ENCODE data around the gene KLHDC3. TPM values are rescaled to one million over a fixed set of nuclear protein-coding genes. Genes with fewer than 3 reads are reported as not detected.

Gene KLHDC3
- total and polyA plus RNA-seq, 2 experiments from 2014 or later: 88.2 to 184 TPM

DNA sequence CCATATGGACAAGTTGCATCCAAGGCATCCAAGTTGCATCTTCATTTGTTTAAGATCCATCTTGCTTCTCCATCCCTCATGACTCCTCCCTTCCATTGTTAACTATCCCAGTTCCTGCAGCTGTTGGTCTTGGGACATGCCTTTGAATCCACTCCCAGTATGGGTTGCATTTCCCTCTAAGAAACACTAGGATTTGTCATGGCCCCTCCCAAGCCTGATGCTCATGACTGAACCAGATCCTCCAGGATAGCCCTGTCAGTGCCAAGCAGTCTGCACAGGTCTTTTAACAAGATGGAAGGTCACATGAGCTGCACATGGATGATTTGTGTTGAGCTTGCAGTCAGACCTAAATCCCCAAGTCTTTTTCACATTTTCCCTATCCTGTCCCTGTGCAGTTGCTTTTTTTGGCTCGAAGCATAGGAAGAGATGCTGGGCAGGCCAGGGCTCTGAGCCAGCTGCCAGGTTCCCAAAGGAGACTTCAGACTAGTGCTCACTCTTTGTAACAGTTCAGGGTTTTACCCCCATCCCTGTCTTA lies 25.5 kb upstream of the KLHDC3 start:
- Mint-ChIP-seq H3K4me3 (no peak overlapping the region), H3K36me3 (ENCODE audit: low read depth) (peaks cover 19% of the 10 kb centered on the region; the same call in 2 of the 3 replicates), H3K27ac (no peak overlapping the region), H3K4me1 (peaks cover 18% of the 10 kb centered on the region), H3K9me3 (no peaks in the 10 kb centered on the region), H3K27me3 (ENCODE audit: insufficient read depth, low read depth, poor library complexity) (peaks cover 8% of the 10 kb centered on the region)
- H2AFZ ChIP-seq: no peak overlapping the region
- 0 out of 2 replicates have a peak, but pooled peaks cover 4% of the 10 kb centered on the region for H3F3A ChIP-seq (replicated peaks; ENCODE audit: low read depth)
- peak; percentile 7 for DNase-seq (ENCODE audit: low spot score)
- H3K4me1 ChIP-seq (ENCODE audit: insufficient read depth): peaks cover 9% of the 10 kb centered on the region; the same call in 1 of the 2 replicates
- peaks cover 17% of the 10 kb centered on the region for H3K79me2 ChIP-seq (replicated peaks; ENCODE audit: insufficient read depth)
- TF ChIP-seq ZNF114 (CRISPR knock-in tag; IDR thresholded peaks at IDR 0.05) (no peak), POLR2AphosphoS5 (IDR thresholded peaks at IDR 0.05; ENCODE audit: low read depth) (no peak), STAT1 (IDR thresholded peaks at IDR 0.05; ENCODE audit: unreplicated experiment) (no peak), CREB1 (CRISPR knock-in tag; IDR thresholded peaks at IDR 0.05; ENCODE audit: low read depth) (no peak), EZH2 (IDR thresholded peaks at IDR 0.05; ENCODE audit: low read depth, unreplicated experiment) (no peak), JUNB (IDR thresholded peaks at IDR 0.05; ENCODE audit: unreplicated experiment) (no peak)
- TF ChIP-seq, protein P1, sequence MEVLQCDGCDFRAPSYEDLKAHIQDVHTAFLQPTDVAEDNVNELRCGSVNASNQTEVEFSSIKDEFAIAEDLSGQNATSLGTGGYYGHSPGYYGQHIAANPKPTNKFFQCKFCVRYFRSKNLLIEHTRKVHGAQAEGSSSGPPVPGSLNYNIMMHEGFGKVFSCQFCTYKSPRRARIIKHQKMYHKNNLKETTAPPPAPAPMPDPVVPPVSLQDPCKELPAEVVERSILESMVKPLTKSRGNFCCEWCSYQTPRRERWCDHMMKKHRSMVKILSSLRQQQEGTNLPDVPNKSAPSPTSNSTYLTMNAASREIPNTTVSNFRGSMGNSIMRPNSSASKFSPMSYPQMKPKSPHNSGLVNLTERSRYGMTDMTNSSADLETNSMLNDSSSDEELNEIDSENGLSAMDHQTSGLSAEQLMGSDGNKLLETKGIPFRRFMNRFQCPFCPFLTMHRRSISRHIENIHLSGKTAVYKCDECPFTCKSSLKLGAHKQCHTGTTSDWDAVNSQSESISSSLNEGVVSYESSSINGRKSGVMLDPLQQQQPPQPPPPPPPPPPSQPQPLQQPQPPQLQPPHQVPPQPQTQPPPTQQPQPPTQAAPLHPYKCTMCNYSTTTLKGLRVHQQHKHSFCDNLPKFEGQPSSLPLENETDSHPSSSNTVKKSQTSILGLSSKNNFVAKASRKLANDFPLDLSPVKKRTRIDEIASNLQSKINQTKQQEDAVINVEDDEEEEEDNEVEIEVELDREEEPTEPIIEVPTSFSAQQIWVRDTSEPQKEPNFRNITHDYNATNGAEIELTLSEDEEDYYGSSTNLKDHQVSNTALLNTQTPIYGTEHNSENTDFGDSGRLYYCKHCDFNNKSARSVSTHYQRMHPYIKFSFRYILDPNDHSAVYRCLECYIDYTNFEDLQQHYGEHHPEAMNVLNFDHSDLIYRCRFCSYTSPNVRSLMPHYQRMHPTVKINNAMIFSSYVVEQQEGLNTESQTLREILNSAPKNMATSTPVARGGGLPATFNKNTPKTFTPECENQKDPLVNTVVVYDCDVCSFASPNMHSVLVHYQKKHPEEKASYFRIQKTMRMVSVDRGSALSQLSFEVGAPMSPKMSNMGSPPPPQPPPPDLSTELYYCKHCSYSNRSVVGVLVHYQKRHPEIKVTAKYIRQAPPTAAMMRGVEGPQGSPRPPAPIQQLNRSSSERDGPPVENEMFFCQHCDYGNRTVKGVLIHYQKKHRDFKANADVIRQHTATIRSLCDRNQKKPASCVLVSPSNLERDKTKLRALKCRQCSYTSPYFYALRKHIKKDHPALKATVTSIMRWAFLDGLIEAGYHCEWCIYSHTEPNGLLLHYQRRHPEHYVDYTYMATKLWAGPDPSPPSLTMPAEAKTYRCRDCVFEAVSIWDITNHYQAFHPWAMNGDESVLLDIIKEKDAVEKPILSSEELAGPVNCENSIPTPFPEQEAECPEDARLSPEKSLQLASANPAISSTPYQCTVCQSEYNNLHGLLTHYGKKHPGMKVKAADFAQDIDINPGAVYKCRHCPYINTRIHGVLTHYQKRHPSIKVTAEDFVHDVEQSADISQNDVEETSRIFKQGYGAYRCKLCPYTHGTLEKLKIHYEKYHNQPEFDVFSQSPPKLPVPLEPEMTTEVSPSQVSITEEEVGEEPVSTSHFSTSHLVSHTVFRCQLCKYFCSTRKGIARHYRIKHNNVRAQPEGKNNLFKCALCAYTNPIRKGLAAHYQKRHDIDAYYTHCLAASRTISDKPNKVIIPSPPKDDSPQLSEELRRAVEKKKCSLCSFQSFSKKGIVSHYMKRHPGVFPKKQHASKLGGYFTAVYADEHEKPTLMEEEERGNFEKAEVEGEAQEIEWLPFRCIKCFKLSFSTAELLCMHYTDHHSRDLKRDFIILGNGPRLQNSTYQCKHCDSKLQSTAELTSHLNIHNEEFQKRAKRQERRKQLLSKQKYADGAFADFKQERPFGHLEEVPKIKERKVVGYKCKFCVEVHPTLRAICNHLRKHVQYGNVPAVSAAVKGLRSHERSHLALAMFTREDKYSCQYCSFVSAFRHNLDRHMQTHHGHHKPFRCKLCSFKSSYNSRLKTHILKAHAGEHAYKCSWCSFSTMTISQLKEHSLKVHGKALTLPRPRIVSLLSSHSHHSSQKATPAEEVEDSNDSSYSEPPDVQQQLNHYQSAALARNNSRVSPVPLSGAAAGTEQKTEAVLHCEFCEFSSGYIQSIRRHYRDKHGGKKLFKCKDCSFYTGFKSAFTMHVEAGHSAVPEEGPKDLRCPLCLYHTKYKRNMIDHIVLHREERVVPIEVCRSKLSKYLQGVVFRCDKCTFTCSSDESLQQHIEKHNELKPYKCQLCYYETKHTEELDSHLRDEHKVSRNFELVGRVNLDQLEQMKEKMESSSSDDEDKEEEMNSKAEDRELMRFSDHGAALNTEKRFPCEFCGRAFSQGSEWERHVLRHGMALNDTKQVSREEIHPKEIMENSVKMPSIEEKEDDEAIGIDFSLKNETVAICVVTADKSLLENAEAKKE (CRISPR knock-in tag; IDR thresholded peaks at IDR 0.05): no peak
- TF ChIP-seq, protein P2, sequence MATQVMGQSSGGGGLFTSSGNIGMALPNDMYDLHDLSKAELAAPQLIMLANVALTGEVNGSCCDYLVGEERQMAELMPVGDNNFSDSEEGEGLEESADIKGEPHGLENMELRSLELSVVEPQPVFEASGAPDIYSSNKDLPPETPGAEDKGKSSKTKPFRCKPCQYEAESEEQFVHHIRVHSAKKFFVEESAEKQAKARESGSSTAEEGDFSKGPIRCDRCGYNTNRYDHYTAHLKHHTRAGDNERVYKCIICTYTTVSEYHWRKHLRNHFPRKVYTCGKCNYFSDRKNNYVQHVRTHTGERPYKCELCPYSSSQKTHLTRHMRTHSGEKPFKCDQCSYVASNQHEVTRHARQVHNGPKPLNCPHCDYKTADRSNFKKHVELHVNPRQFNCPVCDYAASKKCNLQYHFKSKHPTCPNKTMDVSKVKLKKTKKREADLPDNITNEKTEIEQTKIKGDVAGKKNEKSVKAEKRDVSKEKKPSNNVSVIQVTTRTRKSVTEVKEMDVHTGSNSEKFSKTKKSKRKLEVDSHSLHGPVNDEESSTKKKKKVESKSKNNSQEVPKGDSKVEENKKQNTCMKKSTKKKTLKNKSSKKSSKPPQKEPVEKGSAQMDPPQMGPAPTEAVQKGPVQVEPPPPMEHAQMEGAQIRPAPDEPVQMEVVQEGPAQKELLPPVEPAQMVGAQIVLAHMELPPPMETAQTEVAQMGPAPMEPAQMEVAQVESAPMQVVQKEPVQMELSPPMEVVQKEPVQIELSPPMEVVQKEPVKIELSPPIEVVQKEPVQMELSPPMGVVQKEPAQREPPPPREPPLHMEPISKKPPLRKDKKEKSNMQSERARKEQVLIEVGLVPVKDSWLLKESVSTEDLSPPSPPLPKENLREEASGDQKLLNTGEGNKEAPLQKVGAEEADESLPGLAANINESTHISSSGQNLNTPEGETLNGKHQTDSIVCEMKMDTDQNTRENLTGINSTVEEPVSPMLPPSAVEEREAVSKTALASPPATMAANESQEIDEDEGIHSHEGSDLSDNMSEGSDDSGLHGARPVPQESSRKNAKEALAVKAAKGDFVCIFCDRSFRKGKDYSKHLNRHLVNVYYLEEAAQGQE (IDR thresholded peaks at IDR 0.05; ENCODE audit: unreplicated experiment): no peak
- H3K27ac ChIP-seq (ENCODE audit: low read depth): no peak overlapping the region
- H4K20me1 ChIP-seq (replicated peaks; ENCODE audit: insufficient read depth): peaks cover 15% of the 10 kb centered on the region
- no peaks in the 10 kb centered on the region for H3K9me2 ChIP-seq (ENCODE audit: insufficient read depth)
- H3K4me2 ChIP-seq: no peak overlapping the region
- ATAC-seq: no peak
- H3K36me3 ChIP-seq (ENCODE audit: insufficient read depth): 0 out of 2 replicates have a peak, but pooled peaks cover 5% of the 10 kb centered on the region
- H3K27me3 ChIP-seq (ENCODE audit: insufficient read depth): no peaks in the 10 kb centered on the region
- no peak overlapping the region for H3K4me3 ChIP-seq
